SJSA1 (cell line): ENCODE measurements around the gene KRT82. TPM values are rescaled to one million over a fixed set of nuclear protein-coding genes. Genes with fewer than 3 reads are reported as not detected.
"Not testable (repeated sequence)": the region's sequence is repeated elsewhere in the genome, so short reads cannot be mapped to it uniquely, and the experiment has no call there.

Source experiments
- DNase-seq, 2 experiments: peaks; one replicate each; pipeline ENCODE4 v3.0.0-alpha.2; 2015 to 2020; ENCODE audit warnings: low spot score in 2 of 2, low read depth in 1 of 2
- H3K27ac ChIP-seq: fragments of 250-450 bp; sonication (Bioruptor Pico); 2 replicates; pipeline ENCODE4 v1.5.1; 2020; ENCODE audit warnings: mild to moderate bottlenecking, moderate library complexity
- H3K27me3 ChIP-seq: fragments of 250-450 bp; sonication (Bioruptor Pico); replicated peaks from 2 replicates; pipeline ENCODE4 v1.5.1; 2020; ENCODE audit warnings: mild to moderate bottlenecking, moderate library complexity
- H3K36me3 ChIP-seq: fragments of 250-450 bp; sonication (Bioruptor Pico); 2 replicates; pipeline ENCODE4 v1.5.1; 2020; ENCODE audit warnings: mild to moderate bottlenecking
- H3K4me1 ChIP-seq: fragments of 250-450 bp; sonication (Bioruptor Pico); replicated peaks from 2 replicates; pipeline ENCODE4 v1.6.1; 2021; ENCODE audit warnings: mild to moderate bottlenecking
- H3K4me3 ChIP-seq: fragments of 250-450 bp; sonication (Bioruptor Pico); 2 replicates; pipeline ENCODE4 v1.5.1; 2020; ENCODE audit warnings: mild to moderate bottlenecking
- H3K9me3 ChIP-seq: fragments of 250-450 bp; sonication (Bioruptor Pico); replicated peaks from 2 replicates; pipeline ENCODE4 v1.5.1; 2020; ENCODE audit warnings: mild to moderate bottlenecking
- total RNA-seq: library from RNA; depleted of rRNA; stranded (reverse); fragments of >200 nt; shearing (Covaris generic); gene quantifications from 2 replicates; pipeline ENCODE4 v1.2.3, GENCODE V29; 2014; rRNA removed

The KRT82 gene
- not detected in 2 replicates for total RNA-seq

GRCh38 chr12:52405922-52406385 is at the start of gene KRT82:
Gene KRT82, minus strand, starts transcription at chr12:52406335. Its CDS starts 58 bp downstream, at chr12:52406277.
- Histone ChIP-seq H3K27ac (no peak within 1 kb of the TSS), H3K27me3 (peaks cover 7% of the 10 kb centered on the region; the same call in 1 of the 2 replicates), H3K4me3 (no peak within 1 kb of the TSS), H3K9me3 (no peaks in the 10 kb centered on the region), H3K4me1 (no peaks in the 10 kb centered on the region), H3K36me3 (no peaks in the 10 kb centered on the region)
- DNase-seq = no peak

- DNase-seq = no peak
Measured at GRCh38 chr12:52455821-52456220, 49.7 kb upstream of the KRT82 start.

GRCh38 chr12:52454411-52455201 is 48.5 kb upstream of the KRT82 start:
- Histone ChIP-seq H3K4me1 (peaks cover 4% of the 10 kb centered on the region; the same call in 1 of the 2 replicates), H3K36me3 (no peaks in the 10 kb centered on the region), H3K27ac (no peak overlapping the region), H3K27me3 (peaks cover 25% of the 10 kb centered on the region; the same call in 1 of the 2 replicates), H3K4me3 (no peak overlapping the region), H3K9me3 (no peaks in the 10 kb centered on the region; the same call in 1 of the 2 replicates)
- DNase-seq = peak in 1 of 2 experiments; percentile 9

More at GRCh38 chr12:52455821-52456220, 49.7 kb upstream of the KRT82 start:
- H3K27ac ChIP-seq = no peak overlapping the region
- peaks cover 28% of the 10 kb centered on the region; the same call in 1 of the 2 replicates for H3K27me3 ChIP-seq
- H3K4me1 ChIP-seq = peaks cover 4% of the 10 kb centered on the region; the same call in 1 of the 2 replicates
- no peaks in the 10 kb centered on the region for H3K36me3 ChIP-seq
- H3K9me3 ChIP-seq = no peaks in the 10 kb centered on the region; the same call in 1 of the 2 replicates
- H3K4me3 ChIP-seq = no peak overlapping the region

- peaks cover 23% of the 10 kb centered on the region; the same call in 1 of the 2 replicates for H3K27me3 ChIP-seq
- H3K4me1 ChIP-seq = peaks cover 4% of the 10 kb centered on the region; the same call in 1 of the 2 replicates
- H3K4me3 ChIP-seq = no peak within 1 kb of the TSS
- H3K9me3 ChIP-seq = no peaks in the 10 kb centered on the region; the same call in 1 of the 2 replicates
- no peak within 1 kb of the TSS for H3K27ac ChIP-seq
- DNase-seq = no peak
- H3K36me3 ChIP-seq = no peaks in the 10 kb centered on the region
Measured at GRCh38 chr12:52452101-52452500, 46.0 kb upstream of the KRT82 start, which contains the start of gene KRT6B. Gene KRT6B, minus strand, starts transcription at chr12:52452146. Its CDS starts 68 bp downstream, at chr12:52452078.

GRCh38 chr12:52448228-52448627 is 42.1 kb upstream of the KRT82 start:
- Histone ChIP-seq H3K27ac (no peak overlapping the region), H3K36me3 (no peaks in the 10 kb centered on the region), H3K4me1 (no peaks in the 10 kb centered on the region), H3K9me3 (no peaks in the 10 kb centered on the region; the same call in 1 of the 2 replicates), H3K4me3 (no peak overlapping the region), H3K27me3 (peaks cover 12% of the 10 kb centered on the region; the same call in 1 of the 2 replicates)
- DNase-seq = no peak

GRCh38 chr12:52447196-52447595 is 41.1 kb upstream of the KRT82 start:
- not testable (repeated sequence) for H3K4me1 ChIP-seq

GRCh38 chr12:52446367-52447045 is 40.4 kb upstream of the KRT82 start:
- Histone ChIP-seq H3K27ac (no peak overlapping the region), H3K4me3 (no peak overlapping the region), H3K36me3 (no peaks in the 10 kb centered on the region), H3K27me3 (peaks cover 2% of the 10 kb centered on the region; the same call in 1 of the 2 replicates), H3K9me3 (no peaks in the 10 kb centered on the region), H3K4me1 (no peaks in the 10 kb centered on the region)
- no peak for DNase-seq

More at GRCh38 chr12:52447196-52447595, 41.1 kb upstream of the KRT82 start:
- H3K36me3 ChIP-seq, DNase-seq, H3K27ac ChIP-seq, H3K9me3 ChIP-seq, H3K4me3 ChIP-seq, H3K27me3 ChIP-seq: not testable (repeated sequence)

GRCh38 chr12:52445876-52446275 is 39.7 kb upstream of the KRT82 start:
- peaks cover 2% of the 10 kb centered on the region; the same call in 1 of the 2 replicates for H3K27me3 ChIP-seq
- no peaks in the 10 kb centered on the region for H3K36me3 ChIP-seq
- no peak overlapping the region for H3K27ac ChIP-seq
- 0 out of 2 replicates have a peak, but pooled peaks cover 2% of the 10 kb centered on the region for H3K4me1 ChIP-seq
- DNase-seq = no peak
- H3K4me3 ChIP-seq = no peak overlapping the region
- H3K9me3 ChIP-seq = no peaks in the 10 kb centered on the region

GRCh38 chr12:52444647-52445595 is 38.8 kb upstream of the KRT82 start:
- 0 out of 2 replicates have a peak, but pooled peaks cover 5% of the 10 kb centered on the region for H3K4me1 ChIP-seq
- no peak overlapping the region for H3K4me3 ChIP-seq
- no peaks in the 10 kb centered on the region for H3K36me3 ChIP-seq
- no peak for DNase-seq
- no peak overlapping the region for H3K27ac ChIP-seq
- peaks cover 2% of the 10 kb centered on the region; the same call in 1 of the 2 replicates for H3K27me3 ChIP-seq
- no peaks in the 10 kb centered on the region for H3K9me3 ChIP-seq

- Histone ChIP-seq H3K27ac (no peak overlapping the region), H3K27me3 (peaks cover 2% of the 10 kb centered on the region; the same call in 1 of the 2 replicates), H3K9me3 (no peaks in the 10 kb centered on the region), H3K4me1 (0 out of 2 replicates have a peak, but pooled peaks cover 5% of the 10 kb centered on the region), H3K36me3 (no peaks in the 10 kb centered on the region), H3K4me3 (no peak overlapping the region)
- DNase-seq = no peak
Measured at GRCh38 chr12:52443966-52444365, 37.8 kb upstream of the KRT82 start.

GRCh38 chr12:52442600-52443061 is 36.5 kb upstream of the KRT82 start:
- H3K27ac ChIP-seq = no peak overlapping the region
- H3K27me3 ChIP-seq = peaks cover 2% of the 10 kb centered on the region; the same call in 1 of the 2 replicates
- H3K9me3 ChIP-seq = no peaks in the 10 kb centered on the region
- H3K4me1 ChIP-seq = 0 out of 2 replicates have a peak, but pooled peaks cover 5% of the 10 kb centered on the region
- no peaks in the 10 kb centered on the region for H3K36me3 ChIP-seq
- no peak overlapping the region for H3K4me3 ChIP-seq
- DNase-seq = peak in 1 of 2 experiments; percentile 25

GRCh38 chr12:52441320-52441911 is 35.3 kb upstream of the KRT82 start:
- DNase-seq = no peak
- Histone ChIP-seq H3K27me3 (peaks cover 2% of the 10 kb centered on the region; the same call in 1 of the 2 replicates), H3K27ac (no peak overlapping the region), H3K9me3 (no peaks in the 10 kb centered on the region), H3K4me1 (0 out of 2 replicates have a peak, but pooled peaks cover 5% of the 10 kb centered on the region), H3K4me3 (no peak overlapping the region), H3K36me3 (no peaks in the 10 kb centered on the region)
